Frontal cortex (tissue), 4 donors: ENCODE results near the gene SMIM28. TPM values are rescaled to one million over a fixed set of nuclear protein-coding genes. Genes with fewer than 3 reads are reported as not detected.
"Not testable (repeated sequence)": the region's sequence is repeated elsewhere in the genome, so short reads cannot be mapped to it uniquely, and the experiment has no call there.

ENCODE experiments used
- DNase-seq, 2 donors: peaks; one replicate each; pipeline ENCODE4 v3.0.0; 2012; ENCODE audit warnings: low spot score in 2 of 2
- FAIRE-seq: peaks from 2 replicates; lab custom pipeline; 2012; peaks lifted over from hg19 to GRCh38; lab: Jason Lieb, UNC
- total RNA-seq: library from RNA; depleted of rRNA; stranded (reverse); fragments of >200 nt; gene quantifications from one replicate; pipeline ENCODE4 v1.2.3, GENCODE V29; 2014
- donor health status: control.
- donor health status: control.
- donor health status: control.

Gene SMIM28
- total RNA-seq = not detected

DNA sequence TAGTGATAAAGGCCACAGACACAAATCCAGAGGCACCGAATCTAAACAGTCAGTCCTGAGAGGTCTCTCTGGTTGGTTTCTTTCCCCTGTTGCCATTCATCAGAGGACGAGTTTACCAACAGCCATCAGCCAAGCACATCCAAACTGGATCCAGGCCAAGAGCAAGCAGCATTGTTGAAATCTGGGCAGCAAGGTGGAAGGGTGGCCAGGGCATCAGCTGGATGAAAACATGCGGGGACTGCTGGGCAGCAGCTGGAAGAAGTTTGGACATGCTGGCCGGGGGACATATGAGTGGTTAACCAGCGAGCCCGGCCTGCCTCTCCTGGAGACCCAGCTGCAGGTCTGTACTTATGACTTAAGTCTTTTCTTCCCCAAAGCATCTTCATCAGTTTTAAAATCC, at the start of gene SMIM28:
TSS of gene SMIM28 (plus strand) at position 62 of the 400 bp plus-strand sequence. CDS start at position 230, 168 bp downstream.
- FAIRE-seq (no peak), DNase-seq (no peak)

DNA sequence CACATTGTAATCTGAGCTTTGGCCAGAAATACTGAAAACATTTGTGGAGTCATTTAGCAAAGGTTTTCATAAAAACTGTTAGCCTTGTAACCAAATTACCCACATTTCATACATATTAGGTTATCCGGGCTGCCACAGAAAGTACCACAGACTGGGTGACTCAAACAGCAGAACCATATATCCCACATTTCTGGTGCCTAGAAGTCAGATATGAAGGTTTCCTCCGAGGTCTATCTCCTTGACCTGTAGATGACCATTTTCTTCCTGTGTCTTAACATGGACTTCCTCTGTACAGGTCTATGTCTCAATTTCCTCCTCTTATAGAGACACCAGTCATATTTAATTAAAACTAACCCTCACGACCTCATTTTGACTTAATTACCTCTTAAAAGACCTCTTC, 49.5 kb upstream of the SMIM28 start:
- no peak for DNase-seq
- FAIRE-seq = no peak

DNA sequence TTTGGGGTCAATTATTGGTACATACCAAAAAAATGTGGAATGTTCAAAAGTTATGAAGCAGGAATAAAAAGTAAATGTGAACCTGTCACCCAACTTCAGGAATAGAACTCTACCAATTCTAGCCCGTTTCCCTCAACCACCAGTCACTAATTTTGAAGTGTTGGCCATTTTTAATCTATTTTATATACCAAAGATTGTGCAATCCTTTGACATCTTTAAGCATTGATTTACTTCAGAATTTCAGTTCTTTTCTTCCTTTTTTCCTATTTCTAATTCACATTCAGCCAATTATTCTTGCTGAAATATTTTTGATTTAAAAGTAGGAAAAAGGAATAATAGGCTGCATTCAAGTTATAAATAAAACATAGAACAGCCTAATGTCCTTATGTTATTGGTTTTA, 46.9 kb upstream of the SMIM28 start:
- DNase-seq (no peak), FAIRE-seq (no peak)

DNA sequence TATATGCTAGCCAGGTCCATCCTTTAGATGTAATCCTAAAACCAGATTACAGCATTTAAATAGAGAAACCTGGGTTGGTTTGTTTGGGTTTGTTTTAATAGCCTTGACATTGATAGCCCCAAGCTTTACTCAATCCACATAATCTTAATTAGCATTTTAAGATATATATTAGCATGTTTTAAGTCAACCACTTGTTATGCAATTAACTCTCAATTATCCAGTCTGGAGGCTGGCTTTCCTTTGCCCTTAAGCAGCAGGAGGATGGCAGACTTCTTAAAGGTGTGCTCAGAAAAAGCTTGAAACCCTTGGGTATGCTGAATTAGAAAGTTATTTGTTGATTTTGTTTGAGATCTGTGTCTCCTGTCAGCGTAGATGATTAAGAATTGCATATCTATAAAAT, 46.3 kb upstream of the SMIM28 start:
- no peak for FAIRE-seq

DNA sequence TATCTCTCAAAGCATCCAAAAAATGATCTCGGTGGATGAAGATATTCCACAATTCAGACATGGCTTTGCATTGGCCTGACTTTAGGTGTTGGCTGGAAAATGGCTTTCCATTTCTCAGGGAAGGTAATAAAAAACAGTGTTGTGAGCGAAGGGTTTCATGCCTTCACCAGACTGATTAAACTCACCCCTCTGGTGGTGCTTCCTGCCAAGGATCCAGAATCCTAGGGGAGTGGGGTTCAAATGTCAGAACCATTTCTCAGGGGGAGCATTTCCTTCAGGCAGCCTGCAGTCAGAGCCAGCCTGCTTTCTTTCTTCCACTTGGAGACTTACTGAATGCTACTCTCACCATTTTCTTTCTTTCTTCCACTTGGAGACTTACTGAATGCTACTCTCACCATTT, 45.7 kb upstream of the SMIM28 start:
- DNase-seq (no peak), FAIRE-seq (no peak)

More for the DNA sequence above, 46.3 kb upstream of the SMIM28 start:
- DNase-seq = no peak

DNA sequence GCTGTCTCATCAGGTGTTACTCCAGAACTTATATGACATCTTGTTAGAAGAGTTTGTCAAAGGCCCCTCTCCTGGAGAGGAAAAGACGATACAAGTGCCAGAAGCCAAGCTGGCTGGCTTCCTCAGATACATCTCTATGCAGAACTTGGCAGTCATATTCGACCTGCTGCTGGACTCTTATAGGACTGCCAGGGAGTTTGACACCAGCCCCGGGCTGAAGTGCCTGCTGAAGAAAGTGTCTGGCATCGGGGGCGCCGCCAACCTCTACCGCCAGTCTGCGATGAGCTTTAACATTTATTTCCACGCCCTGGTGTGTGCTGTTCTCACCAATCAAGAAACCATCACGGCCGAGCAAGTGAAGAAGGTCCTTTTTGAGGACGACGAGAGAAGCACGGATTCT, 43.7 kb upstream of the SMIM28 start:
- FAIRE-seq (no peak), DNase-seq (no peak)

DNA sequence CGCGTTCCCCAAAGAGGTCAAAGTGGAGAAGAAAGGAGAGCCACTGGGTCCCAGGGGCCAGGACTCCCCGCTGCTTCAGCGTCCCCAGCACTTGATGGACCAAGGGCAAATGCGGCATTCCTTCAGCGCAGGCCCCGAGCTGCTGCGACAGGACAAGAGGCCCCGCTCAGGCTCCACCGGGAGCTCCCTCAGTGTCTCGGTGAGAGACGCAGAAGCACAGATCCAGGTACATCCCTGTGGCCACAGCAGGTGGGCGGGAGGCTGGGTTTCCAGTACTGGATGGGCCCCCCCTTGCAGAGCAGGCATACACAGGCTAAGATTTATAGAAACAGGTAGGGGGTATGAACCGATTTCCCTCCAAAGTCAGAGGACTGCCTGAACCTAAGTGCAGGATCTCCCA, 42.7 kb upstream of the SMIM28 start:
- DNase-seq (no peak), FAIRE-seq (no peak)

DNA sequence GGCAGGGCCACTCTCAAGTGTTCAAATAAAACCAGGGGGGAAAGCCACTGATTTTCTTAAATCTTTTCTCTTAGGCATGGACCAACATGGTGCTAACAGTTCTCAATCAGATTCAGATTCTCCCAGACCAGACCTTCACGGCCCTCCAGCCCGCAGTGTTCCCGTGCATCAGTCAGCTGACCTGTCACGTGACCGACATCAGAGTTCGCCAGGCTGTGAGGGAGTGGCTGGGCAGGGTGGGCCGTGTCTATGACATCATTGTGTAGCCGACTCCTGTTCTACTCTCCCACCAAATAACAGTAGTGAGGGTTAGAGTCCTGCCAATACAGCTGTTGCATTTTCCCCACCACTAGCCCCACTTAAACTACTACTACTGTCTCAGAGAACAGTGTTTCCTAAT, 41.5 kb upstream of the SMIM28 start:
- FAIRE-seq (no peak), DNase-seq (no peak)

DNA sequence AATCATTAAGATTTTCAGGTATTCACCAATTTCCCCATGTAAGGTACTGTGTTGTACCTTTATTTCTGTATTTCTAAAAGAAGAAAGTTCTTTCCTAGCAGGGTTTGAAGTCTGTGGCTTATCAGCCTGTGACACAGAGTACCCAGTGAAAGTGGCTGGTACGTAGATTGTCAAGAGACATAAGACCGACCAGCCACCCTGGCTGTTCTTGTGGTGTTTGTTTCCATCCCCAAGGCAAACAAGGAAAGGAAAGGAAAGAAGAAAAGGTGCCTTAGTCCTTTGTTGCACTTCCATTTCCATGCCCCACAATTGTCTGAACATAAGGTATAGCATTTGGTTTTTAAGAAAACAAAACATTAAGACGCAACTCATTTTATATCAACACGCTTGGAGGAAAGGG, 40.6 kb upstream of the SMIM28 start:
- DNase-seq = no peak
- FAIRE-seq = no peak

DNA sequence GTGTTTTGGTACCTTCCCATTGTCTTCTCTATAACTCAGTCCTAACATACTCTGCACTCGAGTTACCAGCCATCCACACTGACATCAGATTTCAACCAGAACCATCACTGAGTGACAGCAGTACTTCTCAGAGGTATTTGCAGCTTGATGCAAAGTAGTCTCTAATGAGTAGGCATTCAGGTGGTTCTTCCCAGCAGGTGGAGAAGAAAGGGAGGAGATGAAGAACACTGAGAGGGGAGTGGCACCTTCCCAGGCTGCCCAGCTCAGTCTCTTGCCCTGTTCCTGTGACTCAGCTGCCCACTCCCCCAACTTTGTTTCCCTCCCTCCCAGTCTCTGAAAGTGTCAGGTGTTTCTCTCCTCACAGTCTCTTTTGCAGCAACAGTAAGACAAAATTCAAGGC, 38.7 kb upstream of the SMIM28 start:
- DNase-seq (no peak), FAIRE-seq (no peak)

DNA sequence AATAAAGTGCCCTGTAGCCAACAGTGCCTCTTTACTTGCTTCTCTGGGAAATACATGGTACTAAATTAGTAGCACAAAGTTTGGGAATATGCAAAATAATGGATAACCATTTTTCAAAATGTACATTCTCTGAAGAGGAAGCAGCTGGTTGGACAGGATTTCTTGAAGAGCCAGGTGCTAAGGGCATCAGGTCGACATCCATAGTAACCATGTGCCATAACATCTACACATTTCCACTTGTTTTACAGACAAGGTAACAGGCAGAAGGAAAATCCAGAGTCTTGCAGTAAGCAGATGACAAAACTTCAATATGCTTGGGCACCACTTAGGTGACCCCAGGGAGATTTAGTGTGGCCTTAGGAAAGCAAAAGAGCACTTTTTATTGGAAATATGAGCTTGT, 36.5 kb upstream of the SMIM28 start:
- DNase-seq (no peak), FAIRE-seq (no peak)

DNA sequence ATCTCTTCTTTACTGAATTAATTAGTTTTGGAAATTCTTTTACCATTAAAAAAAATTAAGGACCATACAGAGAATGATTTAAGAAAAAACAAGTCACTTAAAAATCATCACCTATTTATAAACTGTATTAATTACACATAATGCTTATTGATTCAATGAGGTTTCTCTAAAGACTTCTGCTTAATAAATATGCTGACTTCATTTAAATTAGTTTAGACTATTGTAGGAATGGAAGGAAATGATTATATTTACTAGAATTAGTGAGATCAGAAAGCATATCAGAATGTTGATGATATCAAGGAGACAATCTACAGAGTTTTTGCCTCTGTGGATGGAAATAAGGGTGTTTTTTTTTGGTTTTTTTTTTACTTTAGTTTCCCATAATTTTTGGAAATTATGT, 34.6 kb upstream of the SMIM28 start:
- no peak for DNase-seq
- FAIRE-seq = no peak

DNA sequence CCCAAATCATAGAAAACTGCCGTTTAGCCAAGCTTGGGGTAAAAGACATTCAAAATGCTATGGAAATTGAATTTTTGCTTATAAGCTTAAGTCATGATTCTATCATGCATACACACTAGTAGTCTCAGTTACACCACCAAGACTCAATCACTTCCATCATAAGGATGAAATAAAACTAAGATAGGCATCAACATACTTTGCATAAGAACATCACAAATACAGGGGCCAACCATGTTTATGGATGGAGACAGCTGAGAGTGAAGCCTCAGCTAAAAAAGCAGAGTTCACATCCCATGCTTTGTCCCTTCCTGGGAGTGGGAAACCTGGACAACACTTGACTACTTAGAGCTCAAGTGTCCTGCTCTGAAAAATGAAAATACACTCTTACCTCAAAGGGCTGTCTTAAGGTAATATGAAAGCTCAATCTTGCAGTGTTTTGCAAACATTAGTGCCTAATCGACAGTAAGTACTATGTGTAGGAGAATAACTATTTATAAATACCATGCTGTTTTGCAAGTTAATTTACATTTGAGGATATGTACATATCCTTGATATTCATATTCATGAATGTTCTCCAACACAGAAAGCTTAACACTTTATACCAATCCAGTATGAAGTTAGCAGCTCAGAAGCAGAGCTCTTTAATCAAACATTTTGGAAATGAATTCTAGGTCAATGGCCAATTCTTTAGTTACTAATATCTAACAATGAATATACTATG, 32.0 kb upstream of the SMIM28 start:
- no peak for FAIRE-seq

DNA sequence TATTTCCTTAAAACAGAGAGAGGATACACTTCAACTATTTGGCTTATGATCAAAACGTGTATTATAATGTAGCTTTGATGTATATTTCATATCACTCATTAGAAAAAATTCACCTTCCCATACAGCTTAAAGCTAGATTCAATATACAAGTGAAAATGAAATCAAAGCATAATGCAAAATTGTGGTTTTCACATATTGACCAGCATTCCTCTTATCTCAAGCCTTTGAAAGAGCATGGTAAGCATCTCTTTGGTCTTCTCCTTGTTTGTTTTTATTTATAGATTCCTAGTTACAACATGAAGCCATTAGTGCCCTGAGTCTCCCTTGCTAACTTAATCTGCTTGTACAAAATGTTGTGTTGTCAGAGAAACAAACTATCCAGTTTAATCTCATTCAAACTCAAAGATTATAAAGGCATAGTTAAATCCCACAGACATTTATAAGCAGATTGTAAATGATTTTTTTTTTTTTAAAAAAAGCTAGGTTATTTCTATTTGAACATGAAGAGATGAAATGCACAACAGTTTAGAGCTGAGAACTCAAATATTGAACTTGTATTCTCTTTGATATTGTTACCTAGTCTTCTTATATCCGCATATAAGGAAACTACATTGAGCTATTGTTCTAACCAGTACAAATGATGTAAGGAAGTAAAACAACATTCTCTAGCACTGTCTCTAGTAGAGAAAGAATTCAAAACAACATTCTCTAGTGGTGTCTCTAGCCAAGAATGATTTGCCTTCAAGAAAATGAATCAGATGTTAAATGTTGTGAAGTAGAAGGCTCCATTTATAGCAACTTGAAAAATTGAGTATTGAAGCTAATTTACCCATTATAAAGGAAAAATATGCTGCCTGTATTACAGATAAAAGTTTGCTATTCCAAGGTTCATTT, 31.2 kb upstream of the SMIM28 start:
- FAIRE-seq (no peak), DNase-seq (no peak)

More for the DNA sequence above, 32.0 kb upstream of the SMIM28 start:
- DNase-seq = no peak

DNA sequence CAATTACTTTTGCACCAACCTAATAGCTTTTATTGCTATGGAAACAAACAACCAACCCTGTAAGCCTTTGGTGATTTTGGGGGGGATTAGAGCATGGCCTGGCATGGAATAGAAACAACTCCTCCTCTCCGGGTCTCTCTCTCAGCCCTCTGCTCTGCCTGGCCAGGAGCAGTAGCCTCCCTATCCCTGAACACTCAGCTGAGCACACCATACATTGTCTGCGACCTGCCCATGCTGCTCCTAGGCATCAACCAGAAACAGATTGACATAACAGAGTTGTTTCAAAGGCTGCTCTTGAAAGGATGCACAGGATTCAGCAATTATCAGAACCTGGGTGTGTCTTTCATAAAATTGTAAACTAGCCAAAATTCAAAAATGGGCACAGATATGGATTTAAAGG, 29.8 kb upstream of the SMIM28 start:
- DNase-seq (no peak), FAIRE-seq (no peak)

DNA sequence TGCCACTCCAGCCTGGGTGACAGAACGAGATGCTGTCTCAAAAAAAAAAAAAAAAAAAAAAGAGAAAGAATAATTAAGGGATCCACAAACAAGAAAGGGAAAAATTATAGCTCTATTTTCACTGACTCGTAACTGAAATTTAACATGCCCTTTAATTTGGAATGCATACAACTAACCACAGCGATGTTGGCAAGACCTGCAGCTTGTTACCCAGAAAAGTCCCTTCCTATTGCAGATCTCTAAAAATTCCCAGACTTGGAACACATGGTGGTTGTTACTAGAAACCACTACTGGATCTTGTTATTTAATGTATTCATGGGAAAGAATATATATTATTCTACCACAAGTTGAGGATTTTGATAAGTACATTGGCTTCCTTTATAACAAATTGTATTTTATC, 27.8 kb upstream of the SMIM28 start:
- FAIRE-seq = no peak
- no peak for DNase-seq

DNA sequence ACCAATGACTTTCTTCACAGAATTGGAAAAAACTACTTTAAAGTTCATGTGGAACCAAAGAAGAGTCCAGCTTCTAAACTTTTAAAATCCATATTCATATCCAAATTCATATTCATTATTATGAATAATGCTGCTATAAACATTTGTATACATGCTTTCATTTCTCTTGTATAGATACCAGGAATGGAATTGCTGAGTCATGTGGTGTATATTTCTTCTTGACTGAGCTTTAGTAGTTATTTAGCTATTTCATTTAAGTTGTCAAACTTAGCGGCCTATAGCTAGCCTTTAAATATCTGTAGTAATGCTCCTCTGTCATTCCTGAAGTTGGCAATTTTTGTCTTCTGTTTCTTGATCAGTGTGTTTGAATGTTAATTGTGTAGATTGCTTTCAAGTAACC, 19.8 kb upstream of the SMIM28 start:
- DNase-seq (no peak), FAIRE-seq (no peak)

DNA sequence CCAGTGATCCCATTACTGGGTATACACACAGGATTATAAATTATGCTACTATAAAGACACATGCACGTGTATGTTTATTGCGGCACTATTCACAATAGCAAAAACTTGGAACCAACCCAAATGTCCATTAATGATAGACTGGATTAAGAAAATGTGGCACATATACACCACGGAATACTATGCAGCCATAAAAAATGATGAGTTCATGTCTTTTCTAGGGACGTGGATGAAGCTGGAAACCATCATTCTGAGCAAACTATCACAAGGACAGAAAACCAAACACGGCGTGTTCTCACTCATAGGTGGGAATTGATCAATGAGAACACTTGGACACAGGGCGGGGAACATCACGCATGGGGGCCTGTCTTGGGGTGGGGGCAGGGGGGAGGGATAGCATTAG, 9.0 kb upstream of the SMIM28 start:
- not testable (repeated sequence) for FAIRE-seq, DNase-seq

DNA sequence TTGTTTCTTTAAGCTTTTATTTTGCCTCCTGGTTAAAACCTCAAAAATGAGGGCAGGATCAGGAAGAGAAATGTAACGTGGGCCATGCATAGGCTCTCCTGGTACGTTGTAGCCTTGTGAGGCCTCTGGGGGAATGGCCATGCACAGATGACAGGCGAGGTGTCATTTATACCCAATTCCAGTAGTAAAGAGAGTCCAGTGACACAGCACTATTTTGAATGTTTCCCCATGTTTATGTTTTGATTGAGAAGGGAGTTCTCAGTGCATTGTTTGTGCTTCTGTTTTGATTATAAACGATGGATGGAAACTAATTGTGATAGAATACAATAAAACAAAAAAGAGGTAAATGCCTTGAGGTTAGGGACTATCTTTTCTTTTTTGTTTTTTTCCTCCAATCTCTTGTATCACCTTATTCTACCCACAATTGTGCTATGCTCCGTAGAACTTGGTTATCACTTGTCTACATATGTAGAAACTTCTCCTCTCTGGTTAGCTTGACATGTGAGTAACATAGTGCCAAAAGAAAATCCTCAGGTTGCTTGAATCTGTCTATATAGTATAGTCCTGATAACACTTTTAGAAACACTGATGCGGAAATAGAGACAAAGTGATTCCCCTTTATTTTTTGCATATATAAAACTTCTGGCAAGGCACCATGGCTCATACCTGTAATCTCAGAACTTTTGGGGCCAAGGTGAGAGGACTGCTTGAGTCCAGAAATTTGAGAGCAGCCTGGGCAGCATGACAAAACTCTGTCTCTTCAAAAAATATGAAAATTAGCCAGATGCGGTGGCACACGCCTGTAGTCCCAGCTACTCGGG, 6.9 kb upstream of the SMIM28 start:
- DNase-seq (no peak), FAIRE-seq (no peak)

DNA sequence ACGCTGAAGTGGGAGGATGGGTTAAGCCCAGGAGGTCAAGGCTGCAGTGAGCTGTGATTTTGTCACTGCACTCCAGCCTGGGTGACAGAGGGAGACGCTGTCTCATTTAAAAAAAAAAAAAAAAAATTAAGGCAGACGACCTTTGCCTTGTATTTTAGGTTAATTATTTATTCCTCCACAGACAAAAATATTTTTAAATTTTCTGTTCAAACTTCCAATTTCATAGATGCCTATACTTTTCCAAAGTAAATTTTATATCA, 6.3 kb upstream of the SMIM28 start:
- FAIRE-seq (no peak), DNase-seq (no peak)

DNA sequence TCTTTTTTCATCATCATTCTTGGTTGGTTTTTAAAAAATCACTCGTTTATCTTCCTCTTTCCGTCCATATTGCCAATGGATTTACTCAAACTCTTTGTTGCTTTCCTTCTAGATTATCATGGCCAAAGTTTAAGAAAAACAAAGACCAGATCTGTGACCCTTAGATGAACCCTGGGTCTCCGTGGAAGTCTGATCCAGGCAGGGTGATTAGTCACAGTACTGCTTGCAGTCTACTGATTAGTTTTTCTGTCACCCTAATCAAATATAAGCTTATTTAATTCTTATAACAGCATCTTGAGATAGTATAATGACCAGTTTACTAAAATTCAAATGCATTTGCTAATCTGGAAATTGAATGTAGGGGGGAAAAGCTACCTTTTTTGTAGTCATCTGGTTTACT, 6.0 kb upstream of the SMIM28 start:
- FAIRE-seq = no peak
- DNase-seq = no peak
